GM12873 (cell line): Measurements from ENCODE around the gene SLC9A9.

Source experiments
- CTCF ChIP-seq: IDR thresholded peaks from 2 replicates; pipeline ENCODE4 v1.5.1; 2012; ENCODE audit warnings: low read depth, mild to moderate bottlenecking, moderate library complexity, low read length, control low read depth; ENCODE audit not compliant: insufficient read depth; ENCODE audit errors: missing control alignments

SLC9A9 gene

GRCh38 chr3:143511174-143511879 is 336.9 kb downstream of the SLC9A9 start:
- no peak for TF ChIP-seq CTCF

- TF ChIP-seq CTCF: no peak
These were observed 337.7 kb downstream of the SLC9A9 start for GRCh38 chr3:143510601-143511000.

GRCh38 chr3:143507735-143508580 is 340.3 kb downstream of the SLC9A9 start:
- no peak for TF ChIP-seq CTCF

GRCh38 chr3:143506190-143506589 is 342.1 kb downstream of the SLC9A9 start:
- TF ChIP-seq CTCF: no peak

- no peak for TF ChIP-seq CTCF
These were observed 344.9 kb downstream of the SLC9A9 start for GRCh38 chr3:143503325-143503885.

GRCh38 chr3:143502081-143502480 is 346.2 kb downstream of the SLC9A9 start:
- no peak for TF ChIP-seq CTCF

- TF ChIP-seq CTCF: no peak
These were observed 350.9 kb downstream of the SLC9A9 start for GRCh38 chr3:143497382-143497781.
